ENCODE results near the gene CEACAM18.
"Not testable (repeated sequence)": the region's sequence is repeated elsewhere in the genome, so short reads cannot be mapped to it uniquely, and the experiment has no call there.

CEACAM18 gene

GRCh38 chr19:51458899-51459505, 19.3 kb upstream of the CEACAM18 start:
- no peak for DNase-seq
- in situ Hi-C loops (cut with HindIII; ENCODE audit: low pct_ligation_motif_present, low pct_unique_long_range_greater_than_20kb, low sequenced_read_pairs): no loop called here

- in situ Hi-C loops (cut with HindIII; ENCODE audit: low pct_ligation_motif_present, low pct_unique_long_range_greater_than_20kb, low sequenced_read_pairs): no loop called here
- DNase-seq: no peak
Observed at GRCh38 chr19:51460164-51460992, 18.0 kb upstream of the CEACAM18 start.

- in situ Hi-C loops (cut with HindIII; ENCODE audit: low pct_ligation_motif_present, low pct_unique_long_range_greater_than_20kb, low sequenced_read_pairs): no loop called here
Observed at GRCh38 chr19:51461723-51462161, 16.6 kb upstream of the CEACAM18 start.

GRCh38 chr19:51462276-51462675, 16.1 kb upstream of the CEACAM18 start:
- no peak for DNase-seq
- in situ Hi-C loops (cut with HindIII; ENCODE audit: low pct_ligation_motif_present, low pct_unique_long_range_greater_than_20kb, low sequenced_read_pairs): no loop called here

More at GRCh38 chr19:51461723-51462161, 16.6 kb upstream of the CEACAM18 start:
- DNase-seq: no peak

GRCh38 chr19:51462681-51463080, 15.7 kb upstream of the CEACAM18 start:
- in situ Hi-C loops (cut with HindIII; ENCODE audit: low pct_ligation_motif_present, low pct_unique_long_range_greater_than_20kb, low sequenced_read_pairs): no loop called here
- no peak for DNase-seq

- DNase-seq; in situ Hi-C loops (cut with HindIII; ENCODE audit: low pct_ligation_motif_present, low pct_unique_long_range_greater_than_20kb, low sequenced_read_pairs): not testable (repeated sequence)
Observed at GRCh38 chr19:51463976-51464581, 14.3 kb upstream of the CEACAM18 start.

GRCh38 chr19:51466723-51467122, 11.6 kb upstream of the CEACAM18 start:
- in situ Hi-C loops (cut with HindIII; ENCODE audit: low pct_ligation_motif_present, low pct_unique_long_range_greater_than_20kb, low sequenced_read_pairs): no loop called here

GRCh38 chr19:51467864-51468544, 10.3 kb upstream of the CEACAM18 start:
- in situ Hi-C loops (cut with HindIII; ENCODE audit: low pct_ligation_motif_present, low pct_unique_long_range_greater_than_20kb, low sequenced_read_pairs): no loop called here
- DNase-seq: no peak

More at GRCh38 chr19:51466723-51467122, 11.6 kb upstream of the CEACAM18 start:
- DNase-seq: no peak

GRCh38 chr19:51468545-51468920, 9.8 kb upstream of the CEACAM18 start:
- in situ Hi-C loops (cut with HindIII; ENCODE audit: low pct_ligation_motif_present, low pct_unique_long_range_greater_than_20kb, low sequenced_read_pairs): no loop called here
- DNase-seq: no peak

- in situ Hi-C loops (cut with HindIII; ENCODE audit: low pct_ligation_motif_present, low pct_unique_long_range_greater_than_20kb, low sequenced_read_pairs): no loop called here
- DNase-seq: no peak
Observed at GRCh38 chr19:51469162-51469561, 9.2 kb upstream of the CEACAM18 start.

GRCh38 chr19:51469629-51470028, 8.7 kb upstream of the CEACAM18 start:
- in situ Hi-C loops (cut with HindIII; ENCODE audit: low pct_ligation_motif_present, low pct_unique_long_range_greater_than_20kb, low sequenced_read_pairs): no loop called here

GRCh38 chr19:51470966-51471365, 7.4 kb upstream of the CEACAM18 start:
- in situ Hi-C loops (cut with HindIII; ENCODE audit: low pct_ligation_motif_present, low pct_unique_long_range_greater_than_20kb, low sequenced_read_pairs): no loop called here
- DNase-seq: no peak

More at GRCh38 chr19:51469629-51470028, 8.7 kb upstream of the CEACAM18 start:
- no peak for DNase-seq

- in situ Hi-C loops (cut with HindIII; ENCODE audit: low pct_ligation_motif_present, low pct_unique_long_range_greater_than_20kb, low sequenced_read_pairs): no loop called here
- DNase-seq: no peak
Observed at GRCh38 chr19:51471527-51471926, 6.8 kb upstream of the CEACAM18 start.

- in situ Hi-C loops (cut with HindIII; ENCODE audit: low pct_ligation_motif_present, low pct_unique_long_range_greater_than_20kb, low sequenced_read_pairs): no loop called here
- no peak for DNase-seq
Observed at GRCh38 chr19:51472607-51473006, 5.7 kb upstream of the CEACAM18 start.

- in situ Hi-C loops (cut with HindIII; ENCODE audit: low pct_ligation_motif_present, low pct_unique_long_range_greater_than_20kb, low sequenced_read_pairs): no loop called here
- peak; percentile 43 for DNase-seq
Observed at GRCh38 chr19:51473009-51473707, 5.2 kb upstream of the CEACAM18 start.

GRCh38 chr19:51476164-51476563, 2.2 kb upstream of the CEACAM18 start:
- in situ Hi-C loops (cut with HindIII; ENCODE audit: low pct_ligation_motif_present, low pct_unique_long_range_greater_than_20kb, low sequenced_read_pairs): no loop called here
- DNase-seq: no peak

- no peak for DNase-seq
Observed at GRCh38 chr19:51477344-51477743, 995 bp upstream of the CEACAM18 start.

GRCh38 chr19:51479531-51480331, 1.4 kb downstream of the CEACAM18 start:
- in situ Hi-C loops (cut with HindIII; ENCODE audit: low pct_ligation_motif_present, low pct_unique_long_range_greater_than_20kb, low sequenced_read_pairs): no loop called here
- DNase-seq: no peak

More at GRCh38 chr19:51477344-51477743, 995 bp upstream of the CEACAM18 start:
- in situ Hi-C loops (cut with HindIII; ENCODE audit: low pct_ligation_motif_present, low pct_unique_long_range_greater_than_20kb, low sequenced_read_pairs): no loop called here
